Upper lobe of left lung (tissue), 4 donors: ENCODE results near the gene ZNF135.

Experiments used
- CTCF ChIP-seq, 6 experiments: fragments of 450-650 bp in 4 of 6; fragments of 200-600 bp in 2 of 6; sonication (generic) in 2 of 6; IDR thresholded peaks; one replicate each; pipeline ENCODE4 v1.5.1; 2016 to 2019; ENCODE audit warnings: antibody characterized with exemption in 6 of 6
- POLR2A ChIP-seq, 4 donors: fragments of 450-650 bp; IDR thresholded peaks; one replicate each; pipeline ENCODE4 v1.5.1; 2016 to 2017; ENCODE audit warnings: antibody characterized with exemption in 4 of 4, mild to moderate bottlenecking in 2 of 4

GRCh38 chr19:58035863-58036262, 23.2 kb upstream of the ZNF135 start:
- TF ChIP-seq POLR2A (IDR thresholded peaks at IDR 0.05) (no peak), CTCF (IDR thresholded peaks at IDR 0.05) (no peak)
